SH-SY5Y (cell line): ENCODE results near the gene RRP12.

Experiments used
- GATA2 ChIP-seq: IDR thresholded peaks from 2 replicates; pipeline ENCODE4 v1.6.1; 2011; ENCODE audit warnings: mild to moderate bottlenecking, low read depth, low read length
- GATA3 ChIP-seq: IDR thresholded peaks from 2 replicates; pipeline ENCODE4 v1.6.1; 2011; ENCODE audit warnings: low read depth, mild to moderate bottlenecking, low read length, moderate library complexity

DNA sequence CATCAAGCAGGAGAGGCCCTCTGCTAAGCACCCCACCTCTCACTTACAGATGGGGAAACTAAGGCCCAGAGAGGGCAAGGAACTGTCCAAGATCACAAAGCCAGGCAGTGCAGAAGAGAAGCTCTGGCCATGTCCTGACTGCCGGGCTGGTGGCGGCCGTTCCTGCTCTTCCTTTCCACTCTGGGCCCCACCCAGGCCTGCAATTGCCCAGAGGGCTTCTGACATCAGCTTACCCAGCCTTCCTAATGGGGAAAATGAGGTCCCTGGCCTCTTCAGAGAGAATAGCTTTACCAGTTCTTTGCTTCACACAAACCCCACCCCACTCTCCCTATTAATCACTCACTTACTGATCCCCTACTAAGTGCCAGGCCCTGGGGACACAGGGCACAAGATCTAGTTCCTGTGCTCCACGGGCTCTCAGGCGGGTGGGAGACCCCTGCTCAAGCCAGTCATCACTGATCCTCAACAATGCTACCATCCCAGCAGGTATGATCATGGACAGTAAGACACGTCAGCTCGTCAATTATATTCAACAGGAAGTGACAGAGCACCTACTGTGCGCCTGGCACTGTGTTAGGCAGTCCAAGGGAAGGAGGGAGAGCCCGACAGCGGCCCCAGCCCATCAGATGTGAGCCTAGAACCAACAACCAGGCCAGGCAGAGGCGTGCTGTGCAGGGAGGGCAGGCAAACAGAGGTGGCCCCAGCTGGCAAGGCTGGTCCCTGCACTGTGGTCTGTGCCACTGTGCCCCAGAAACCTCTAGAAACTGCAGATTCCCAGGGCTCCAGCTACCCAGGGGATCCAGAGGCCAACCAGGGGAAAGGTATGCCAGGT lies 40.2 kb downstream of the RRP12 start:
- TF ChIP-seq GATA2, result no peak
- no peak for TF ChIP-seq GATA3
